GM12865 (cell line): ENCODE results near the gene CHRM2.

Experiments used
- DNase-seq: peaks from one replicate; pipeline ENCODE4 v3.0.0; 2010; ENCODE audit warnings: low read depth
- H3K4me3 ChIP-seq: 2 replicates; pipeline ENCODE4 v1.5.1; 2011; ENCODE audit warnings: mild to moderate bottlenecking, low read depth, low read length, control low read depth
- TF ChIP-seq, protein P1 (sequence below): IDR thresholded peaks from 2 replicates; pipeline ENCODE4 v1.5.1; 2011; ENCODE audit warnings: low read length, control low read depth, low read depth, inconsistent platforms; ENCODE audit not compliant: insufficient read depth; ENCODE audit errors: missing control alignments

The CHRM2 gene

DNA sequence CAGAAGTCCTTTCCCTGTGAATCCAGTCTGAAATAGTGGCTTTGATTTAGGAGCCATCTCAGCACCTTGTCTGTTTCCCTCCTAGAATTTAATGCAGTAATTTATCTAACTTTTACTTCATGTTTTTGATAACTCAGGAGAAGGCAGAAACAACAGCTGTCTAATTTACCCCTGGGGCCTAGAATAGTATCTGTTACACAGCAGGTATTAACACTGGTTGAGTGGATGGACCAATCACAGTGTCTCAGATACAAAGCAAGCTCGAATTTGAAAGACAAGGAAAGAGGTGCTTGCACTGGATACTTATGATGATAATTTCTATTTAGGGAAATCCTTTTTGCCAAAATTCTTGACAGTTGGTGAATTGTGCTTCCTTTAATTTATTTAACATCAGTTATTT lies 23.4 kb downstream of the CHRM2 start:
- no peak overlapping the region for H3K4me3 ChIP-seq
- no peak for DNase-seq
- TF ChIP-seq, protein P1, sequence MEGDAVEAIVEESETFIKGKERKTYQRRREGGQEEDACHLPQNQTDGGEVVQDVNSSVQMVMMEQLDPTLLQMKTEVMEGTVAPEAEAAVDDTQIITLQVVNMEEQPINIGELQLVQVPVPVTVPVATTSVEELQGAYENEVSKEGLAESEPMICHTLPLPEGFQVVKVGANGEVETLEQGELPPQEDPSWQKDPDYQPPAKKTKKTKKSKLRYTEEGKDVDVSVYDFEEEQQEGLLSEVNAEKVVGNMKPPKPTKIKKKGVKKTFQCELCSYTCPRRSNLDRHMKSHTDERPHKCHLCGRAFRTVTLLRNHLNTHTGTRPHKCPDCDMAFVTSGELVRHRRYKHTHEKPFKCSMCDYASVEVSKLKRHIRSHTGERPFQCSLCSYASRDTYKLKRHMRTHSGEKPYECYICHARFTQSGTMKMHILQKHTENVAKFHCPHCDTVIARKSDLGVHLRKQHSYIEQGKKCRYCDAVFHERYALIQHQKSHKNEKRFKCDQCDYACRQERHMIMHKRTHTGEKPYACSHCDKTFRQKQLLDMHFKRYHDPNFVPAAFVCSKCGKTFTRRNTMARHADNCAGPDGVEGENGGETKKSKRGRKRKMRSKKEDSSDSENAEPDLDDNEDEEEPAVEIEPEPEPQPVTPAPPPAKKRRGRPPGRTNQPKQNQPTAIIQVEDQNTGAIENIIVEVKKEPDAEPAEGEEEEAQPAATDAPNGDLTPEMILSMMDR = no peak

DNA sequence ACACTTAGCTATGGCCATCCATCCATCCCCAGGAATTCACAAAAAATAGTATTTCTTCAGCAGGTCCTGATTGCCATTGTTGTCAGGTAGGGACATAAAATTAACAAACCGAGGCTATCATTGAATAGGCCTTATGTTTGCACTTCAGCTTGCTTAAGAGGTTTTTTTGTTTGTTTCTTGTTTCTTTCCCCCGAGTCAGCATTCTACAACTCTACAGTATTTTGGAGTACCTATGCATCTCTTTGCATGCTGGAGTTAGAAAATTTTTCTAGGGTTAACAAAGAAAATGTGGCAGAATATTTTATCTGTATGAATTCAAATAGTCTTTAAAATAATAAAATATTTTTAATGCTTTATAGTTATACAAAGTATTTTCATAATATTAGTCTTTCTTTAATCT lies 26.3 kb downstream of the CHRM2 start:
- H3K4me3 ChIP-seq = no peak overlapping the region
- no peak for DNase-seq
- TF ChIP-seq, protein P1 = no peak

DNA sequence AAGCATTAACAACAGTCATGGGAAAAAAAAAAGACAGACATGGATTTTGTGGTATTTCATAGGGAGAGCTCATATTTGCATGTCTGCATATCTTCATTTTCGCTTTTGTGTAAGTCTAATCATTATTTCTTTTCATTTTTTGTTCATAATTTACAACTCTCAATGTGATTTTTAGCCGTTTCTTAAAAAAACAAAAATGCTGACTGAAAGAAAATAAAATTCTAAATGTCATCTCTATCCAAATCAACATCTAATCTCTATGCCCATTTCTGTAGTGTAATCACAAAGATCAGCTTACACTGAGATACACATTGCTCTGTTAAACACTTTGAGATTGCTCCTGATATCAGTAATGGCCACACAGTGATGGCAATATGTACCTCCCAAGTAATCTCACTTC lies 29.2 kb downstream of the CHRM2 start:
- H3K4me3 ChIP-seq = no peak overlapping the region
- no peak for DNase-seq
- TF ChIP-seq, protein P1 = no peak

DNA sequence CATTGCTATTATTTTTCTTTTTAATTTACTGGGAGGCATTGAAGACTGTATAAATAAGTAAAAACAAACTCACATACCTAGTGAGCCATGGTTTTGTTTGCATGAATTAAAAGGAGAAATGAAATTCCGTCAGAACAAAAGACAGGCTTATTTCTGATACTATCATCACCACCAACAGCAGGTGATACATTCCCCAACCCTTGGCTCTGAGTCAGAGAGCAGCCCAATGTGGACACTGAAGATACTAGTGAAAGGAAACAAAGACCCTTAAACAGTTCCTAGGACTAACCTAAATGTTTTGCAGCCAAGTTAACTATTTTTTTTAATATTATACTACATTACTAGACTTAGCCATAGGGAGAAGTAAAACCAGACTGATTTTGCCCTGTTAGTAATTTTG lies 31.6 kb downstream of the CHRM2 start:
- TF ChIP-seq, protein P1 = no peak
- no peak for DNase-seq
- no peak overlapping the region for H3K4me3 ChIP-seq

DNA sequence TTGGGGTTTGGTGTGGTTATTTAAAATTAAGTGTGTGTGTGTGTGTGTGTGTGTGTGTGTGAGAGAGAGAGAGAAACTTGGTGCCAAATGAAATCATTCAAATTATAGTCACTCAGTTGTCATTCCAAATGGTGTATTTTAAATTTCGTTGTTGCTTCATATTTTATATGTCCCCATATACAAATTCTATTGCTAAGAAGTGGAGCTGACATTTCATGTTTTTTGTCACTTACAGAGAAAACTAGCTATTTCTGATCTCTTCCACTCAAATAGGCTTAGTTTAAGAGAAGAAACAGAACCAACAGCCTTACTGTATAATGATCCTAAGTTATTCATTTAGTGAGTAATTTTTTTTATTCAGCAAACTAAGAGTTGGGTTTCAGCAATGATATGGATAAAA lies 42.3 kb downstream of the CHRM2 start:
- DNase-seq = no peak
- TF ChIP-seq, protein P1 = no peak
- H3K4me3 ChIP-seq = no peak overlapping the region

DNA sequence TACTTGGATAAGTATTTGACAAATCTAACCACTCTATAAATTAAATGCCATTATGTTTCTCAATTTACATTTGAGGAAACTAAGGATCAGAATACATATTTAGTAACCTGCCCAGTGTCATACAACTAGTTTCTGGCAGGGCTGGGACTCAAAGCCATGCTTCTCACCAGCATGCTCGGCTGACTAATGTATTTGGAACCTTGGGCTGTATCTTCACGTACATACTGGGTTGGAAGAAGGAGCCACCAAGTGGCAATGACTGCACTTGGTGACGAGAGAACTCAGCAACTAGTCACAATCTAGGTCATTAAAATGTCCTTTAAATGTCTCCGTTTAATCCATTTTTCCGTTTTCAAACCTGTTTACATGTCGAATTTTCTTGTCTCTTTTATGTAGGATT lies 42.9 kb downstream of the CHRM2 start:
- no peak for DNase-seq
- H3K4me3 ChIP-seq = no peak overlapping the region
- TF ChIP-seq, protein P1 = no peak

DNA sequence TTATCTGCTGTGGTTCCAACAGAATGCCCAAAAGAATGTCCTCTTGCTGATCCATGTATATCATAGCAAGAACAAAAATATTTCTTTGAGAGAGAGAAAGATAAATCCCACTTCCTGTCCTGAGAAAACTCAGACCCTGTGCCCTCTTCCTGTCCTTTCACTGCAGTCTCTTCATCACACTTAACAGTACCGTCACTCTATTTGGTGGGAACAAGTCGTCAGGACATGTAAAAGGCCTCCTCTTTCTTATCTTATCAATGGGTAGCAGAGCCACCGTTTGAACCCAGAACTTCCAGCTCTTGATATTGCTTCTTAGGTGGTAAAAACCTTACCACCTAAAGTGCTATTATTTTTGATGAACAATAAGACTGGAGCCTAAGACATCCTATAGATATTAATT lies 43.9 kb downstream of the CHRM2 start:
- DNase-seq = no peak
- H3K4me3 ChIP-seq = no peak overlapping the region
- TF ChIP-seq, protein P1 = no peak
